H1 (cell line): ENCODE data around the gene IMPG2. TPM values are rescaled to one million over a fixed set of nuclear protein-coding genes. Genes with fewer than 3 reads are reported as not detected.

Source experiments
- CTCF ChIA-PET: fragments of 300-600 bp; sonication (Branson Sonifier 250); formaldehyde crosslinking; loops from one replicate; lab custom pipeline; 2021; ENCODE audit not compliant: partially characterized antibody; lab: Charles Lee
- POLR2A ChIA-PET: fragments of 300-600 bp; sonication (Branson Sonifier 250); formaldehyde crosslinking; loops from one replicate; lab custom pipeline; 2021; ENCODE audit warnings: inconsistent platforms; ENCODE audit not compliant: partially characterized antibody; lab: Charles Lee
- DNase-seq, 2 experiments: peaks; one replicate each; pipeline versions ENCODE4 v3.0.0 to v3.0.0-alpha.2; 2010 to 2022; ENCODE audit warnings: low spot score in 2 of 2, low read depth in 1 of 2, mixed read lengths in 1 of 2
- FAIRE-seq: peaks from 2 replicates; lab custom pipeline; 2011; peaks lifted over from hg19 to GRCh38; lab: Jason Lieb, UNC
- H2AFZ ChIP-seq: 2 replicates; pipeline ENCODE4 v1.8.1; 2012; ENCODE audit warnings: low read length, inconsistent platforms
- H2AK5ac ChIP-seq: 2 replicates; pipeline ENCODE4 v1.6.1; 2013; ENCODE audit warnings: low read depth, low read length
- H2BK120ac ChIP-seq: replicated peaks from 2 replicates; pipeline ENCODE3; 2013; ENCODE audit warnings: low read depth, low read length, inconsistent platforms
- H2BK12ac ChIP-seq: 2 replicates; pipeline ENCODE4 v1.6.1; 2013; ENCODE audit warnings: low read depth, low read length
- H2BK15ac ChIP-seq: 2 replicates; pipeline ENCODE4 v1.6.1; 2013; ENCODE audit warnings: low read length
- H2BK20ac ChIP-seq: 2 replicates; pipeline ENCODE4 v1.6.1; 2013; ENCODE audit warnings: low read length
- H2BK5ac ChIP-seq: 2 replicates; pipeline ENCODE4 v1.6.1; 2013; ENCODE audit warnings: low read depth, low read length
- H3K14ac ChIP-seq: 2 replicates; pipeline ENCODE4 v1.6.1; 2013; ENCODE audit warnings: inconsistent platforms; ENCODE audit not compliant: insufficient read length
- H3K18ac ChIP-seq: 2 replicates; pipeline ENCODE4 v1.6.1; 2013; ENCODE audit warnings: low read length; ENCODE audit errors: extremely low read depth
- H3K23ac ChIP-seq: 2 replicates; pipeline ENCODE4 v1.6.1; 2013; ENCODE audit warnings: inconsistent platforms; ENCODE audit not compliant: insufficient read length
- H3K23me2 ChIP-seq: 2 replicates; pipeline ENCODE4 v1.6.1; 2013; ENCODE audit warnings: low read depth, low read length
- H3K27ac ChIP-seq: 2 replicates; pipeline ENCODE4 v1.6.1; 2011; ENCODE audit warnings: low read depth, low read length, inconsistent platforms
- H3K27me3 ChIP-seq, 4 experiments: replicated peaks in 1 of 4; 1 replicate in 1 of 4; 2 replicates in 3 of 4; pipeline versions ENCODE4 v1.6.1 to v1.8.1; 2011 to 2013; ENCODE audit warnings: low read length in 3 of 4, mild to moderate bottlenecking in 3 of 4, inconsistent platforms in 2 of 4, mixed read lengths in 2 of 4, moderate library complexity in 1 of 4; ENCODE audit not compliant: control insufficient read depth in 3 of 4, insufficient read depth in 3 of 4; ENCODE audit errors: extremely low read depth in 1 of 4
- H3K36me3 ChIP-seq, 4 experiments: 2 replicates each; pipeline versions ENCODE4 v1.6.1 to v1.8.1; 2011 to 2013; ENCODE audit warnings: mild to moderate bottlenecking in 4 of 4, low read length in 3 of 4, moderate library complexity in 2 of 4, control low read depth in 1 of 4, inconsistent platforms in 1 of 4; ENCODE audit not compliant: insufficient read depth in 4 of 4, control insufficient read depth in 2 of 4
- H3K4ac ChIP-seq: replicated peaks from 2 replicates; pipeline ENCODE3; 2013; ENCODE audit warnings: low read length, low read depth, mixed read lengths, inconsistent platforms; ENCODE audit not compliant: insufficient read length
- H3K4me1 ChIP-seq, 4 experiments: replicated peaks in 1 of 4; 1 replicate in 1 of 4; 2 replicates in 3 of 4; pipeline versions ENCODE4 v1.6.1 to v1.8.1; 2011 to 2013; ENCODE audit warnings: low read length in 3 of 4, inconsistent platforms in 2 of 4, mixed read lengths in 1 of 4; ENCODE audit not compliant: insufficient read depth in 4 of 4, control insufficient read depth in 3 of 4
- H3K4me2 ChIP-seq, 2 experiments: 2 replicates each; pipeline versions ENCODE4 v1.6.1 to v1.8.1; 2011 to 2013; ENCODE audit warnings: low read depth in 2 of 2, low read length in 2 of 2, control low read depth in 1 of 2, inconsistent platforms in 1 of 2, mild to moderate bottlenecking in 1 of 2; ENCODE audit not compliant: insufficient read depth in 1 of 2
- H3K4me3 ChIP-seq, 4 experiments: fragments of 200-600, 300-600 bp in 1 of 4; sonication (generic), shearing (Covaris generic), sonication (Bioruptor Twin) in 1 of 4; 2 replicates each; pipeline versions ENCODE4 v1.5.1 to v1.8.1; 2011 to 2016; ENCODE audit warnings: low read length in 4 of 4, low read depth in 3 of 4, control low read depth in 2 of 4, inconsistent platforms in 2 of 4, mild to moderate bottlenecking in 2 of 4, mixed read lengths in 1 of 4, moderate library complexity in 1 of 4; ENCODE audit not compliant: insufficient read depth in 2 of 4; ENCODE audit errors: extremely low read depth in 1 of 4
- H3K56ac ChIP-seq: replicated peaks from 2 replicates; pipeline ENCODE3; 2013; ENCODE audit warnings: low read depth, mild to moderate bottlenecking, mixed read lengths, low read length, inconsistent platforms; ENCODE audit not compliant: insufficient read length
- H3K79me1 ChIP-seq: 2 replicates; pipeline ENCODE4 v1.6.1; 2013; ENCODE audit warnings: low read depth, low read length, control low read depth
- H3K79me2 ChIP-seq, 2 experiments: 2 replicates each; pipeline versions ENCODE4 v1.6.1 to v1.8.1; 2012 to 2013; ENCODE audit warnings: low read length in 2 of 2, mild to moderate bottlenecking in 2 of 2, inconsistent platforms in 1 of 2; ENCODE audit not compliant: insufficient read depth in 2 of 2, control insufficient read depth in 1 of 2
- H3K9ac ChIP-seq, 4 experiments: replicated peaks in 1 of 4; 1 replicate in 1 of 4; 2 replicates in 3 of 4; pipeline versions ENCODE4 v1.6.1 to v1.8.1; 2011 to 2013; ENCODE audit warnings: low read depth in 3 of 4, low read length in 3 of 4, control low read depth in 2 of 4, mild to moderate bottlenecking in 2 of 4, moderate library complexity in 2 of 4, inconsistent platforms in 1 of 4; ENCODE audit errors: extremely low read depth in 1 of 4
- H3K9me3 ChIP-seq, 2 experiments: 2 replicates each; pipeline versions ENCODE4 v1.6.1 to v1.8.1; 2012 to 2013; ENCODE audit warnings: mild to moderate bottlenecking in 2 of 2, moderate library complexity in 2 of 2, control low read depth in 1 of 2, inconsistent platforms in 1 of 2, low read depth in 1 of 2, low read length in 1 of 2, mixed read lengths in 1 of 2; ENCODE audit not compliant: insufficient read depth in 2 of 2
- H4K20me1 ChIP-seq, 2 experiments: replicated peaks in 1 of 2; 2 replicates each; pipeline versions ENCODE3 to v1.8.1; 2011 to 2013; ENCODE audit warnings: inconsistent platforms in 2 of 2, low read length in 2 of 2, mild to moderate bottlenecking in 1 of 2; ENCODE audit not compliant: insufficient read depth in 2 of 2, control insufficient read depth in 1 of 2
- H4K5ac ChIP-seq: 2 replicates; pipeline ENCODE4 v1.6.1; 2013; ENCODE audit warnings: low read length, low read depth, mixed read lengths, inconsistent platforms; ENCODE audit not compliant: insufficient read length
- H4K8ac ChIP-seq: 2 replicates; pipeline ENCODE4 v1.8.0; 2013; ENCODE audit warnings: mild to moderate bottlenecking, moderate library complexity, low read length, inconsistent platforms; ENCODE audit not compliant: insufficient read depth; ENCODE audit errors: extremely low read depth
- H4K91ac ChIP-seq: replicated peaks from 2 replicates; pipeline ENCODE3; 2013; ENCODE audit warnings: low read length, mixed read lengths, inconsistent platforms; ENCODE audit not compliant: insufficient read length
- JUND ChIP-seq: IDR thresholded peaks from 2 replicates; pipeline ENCODE4 v1.6.1; 2011; ENCODE audit warnings: mild to moderate bottlenecking, improper control_type of control experiment, low read length
- WGBS, 2 experiments: shearing (Covaris generic) in 1 of 2; methylation state at CpG; one replicate each; pipeline versions ENCODE4 v1.1.6 to v1.1.7; 2013 to 2015; ENCODE audit warnings: low lambda C conversion rate in 2 of 2, mixed read lengths in 2 of 2, inconsistent platforms in 1 of 2, low coverage in 1 of 2, missing lambda C conversion rate in 1 of 2; ENCODE audit not compliant: insufficient replicate concordance in 2 of 2, insufficient coverage in 1 of 2, insufficient read length in 1 of 2; ENCODE audit errors: extremely low coverage in 1 of 2, missing lambda C conversion rate in 1 of 2; 5-methylcytosine and 5-hydroxymethylcytosine counted together
- polyA plus RNA-seq, 7 experiments: library from polyadenylated mRNA; depleted of rRNA in 3 of 7; stranded (reverse) in 5 of 7; unstranded in 2 of 7; fragments of >200 nt in 5 of 7; fragments of 200-250 nt in 2 of 7; gene quantifications; 1 replicate in 5 of 7; 2 replicates in 1 of 7; 4 replicates in 1 of 7; pipeline versions ENCODE4 v1.2.1 to v1.2.3, GENCODE V29; 2011 to 2013; ENCODE audit warnings: missing spikeins in 2 of 7, mixed read lengths in 2 of 7
- total RNA-seq: library from RNA; stranded (reverse); fragmentation: NEBNext Ultra II Directional; extraction: Animal tissue kit (Norgen Biotek cat#: 25700); gene quantifications from 2 replicates; pipeline ENCODE4 v1.2.1, GENCODE V29; 2021

Gene IMPG2
- total and polyA plus RNA-seq, 2 of the 8 experiments (the other 6 are each of a cell fraction or from before 2014, with no cell fraction given) = 0.03 to 0.06 TPM

DNA sequence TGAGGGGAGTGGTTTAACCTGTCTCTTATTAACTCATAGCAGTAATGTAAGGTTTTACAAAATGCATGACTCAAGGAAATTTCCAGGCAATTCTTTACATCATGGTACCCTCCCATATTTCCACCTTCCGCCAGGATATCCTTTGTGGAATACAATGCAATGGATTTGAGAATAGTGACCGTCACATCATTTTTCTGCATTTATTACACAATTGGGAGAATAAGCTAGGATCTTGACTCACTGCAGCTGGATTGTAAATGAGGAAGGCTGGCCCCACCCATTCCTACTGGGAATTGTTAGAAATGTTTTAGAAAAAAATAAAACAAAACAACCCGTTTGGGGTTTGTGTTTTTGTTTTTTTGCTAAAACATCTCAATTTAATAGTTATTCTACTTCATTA lies 97.4 kb downstream of the IMPG2 start:
- no peak overlapping the region for H2BK120ac ChIP-seq

More for the DNA sequence above, 97.4 kb downstream of the IMPG2 start:
- no peaks in the 10 kb centered on the region for H3K36me3 ChIP-seq
- no peak overlapping the region for H3K23ac ChIP-seq
- H3K79me1 ChIP-seq = no peaks in the 10 kb centered on the region
- no peak for FAIRE-seq
- ChIA-PET CTCF (interaction anchor here (1.0 kb wide), 1 partner anchor 27 kb away, joined by 4 read pairs; no protein-coding TSS in a partner anchor), POLR2A (no interaction called here)
- 88% methylated on average over 3 of the region's 3 CpGs; no CpG with 5 or more reads in 1 of the 2 experiments for WGBS, 2 experiments
- no peaks in the 10 kb centered on the region for H3K79me2 ChIP-seq
- H2BK12ac ChIP-seq = no peak overlapping the region
- no peak overlapping the region for H2AK5ac ChIP-seq
- H4K8ac ChIP-seq = no peak overlapping the region
- H3K14ac ChIP-seq = no peak overlapping the region
- H3K27me3 ChIP-seq = no peaks in the 10 kb centered on the region
- H3K4me3 ChIP-seq = no peak overlapping the region
- no peak overlapping the region for H2BK5ac ChIP-seq
- H2BK20ac ChIP-seq = no peak overlapping the region
- H3K18ac ChIP-seq = no peak overlapping the region
- H3K23me2 ChIP-seq = no peaks in the 10 kb centered on the region
- H3K9me3 ChIP-seq = no peaks in the 10 kb centered on the region
- H3K4ac ChIP-seq = no peak overlapping the region
- H4K5ac ChIP-seq = no peak overlapping the region
- no peak overlapping the region for H4K91ac ChIP-seq
- no peaks in the 10 kb centered on the region for H3K4me1 ChIP-seq
- no peaks in the 10 kb centered on the region for H4K20me1 ChIP-seq
- no peak overlapping the region for H2AFZ ChIP-seq
- H2BK15ac ChIP-seq = no peak overlapping the region
- DNase-seq = no peak
- H3K4me2 ChIP-seq = no peak overlapping the region
- no peak for TF ChIP-seq JUND
- no peak overlapping the region for H3K56ac ChIP-seq
- no peak overlapping the region for H3K9ac ChIP-seq
- H3K27ac ChIP-seq = no peak overlapping the region
